ENCODE results near the gene CFAP45. TPM values are rescaled to one million over a fixed set of nuclear protein-coding genes. Genes with fewer than 3 reads are reported as not detected.
A peak's percentile ranks its signal among the peaks of the same experiment; 100 is the strongest.

Gene CFAP45
- total and polyA plus RNA-seq, 9 of the 15 experiments (the other 6 are each of a cell fraction or from before 2014, with no cell fraction given), result 0.65 to 2.4 (median 1.5) TPM

GRCh38 chr1:159924025-159924790, 24.2 kb upstream of the CFAP45 start (continued):
- peak; percentile 88; the same call in 1 of the 2 replicates for TF ChIP-seq KLF6 (CRISPR knock-in tag; IDR thresholded peaks at IDR 0.05; ENCODE audit: borderline replicate concordance)
- no peak for TF ChIP-seq LARP7 (IDR thresholded peaks at IDR 0.05)
- TF ChIP-seq ZNF239 (CRISPR knock-in tag; IDR thresholded peaks at IDR 0.05), result no peak
- peak in 1 of 2 experiments; percentile 20; a peak in 1 of 4 replicates for TF ChIP-seq KDM1A (IDR thresholded peaks at IDR 0.05)
- TF ChIP-seq ZMIZ1 (IDR thresholded peaks at IDR 0.05; ENCODE audit: low read depth in 2 of 2, low read length in 2 of 2), result peak in 1 of 2 experiments; percentile 78; a peak in 2 of 4 replicates
- TF ChIP-seq ZNF830 (CRISPR knock-in tag; IDR thresholded peaks at IDR 0.05), result no peak
- TF ChIP-seq, protein P1, sequence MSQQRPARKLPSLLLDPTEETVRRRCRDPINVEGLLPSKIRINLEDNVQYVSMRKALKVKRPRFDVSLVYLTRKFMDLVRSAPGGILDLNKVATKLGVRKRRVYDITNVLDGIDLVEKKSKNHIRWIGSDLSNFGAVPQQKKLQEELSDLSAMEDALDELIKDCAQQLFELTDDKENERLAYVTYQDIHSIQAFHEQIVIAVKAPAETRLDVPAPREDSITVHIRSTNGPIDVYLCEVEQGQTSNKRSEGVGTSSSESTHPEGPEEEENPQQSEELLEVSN (IDR thresholded peaks at IDR 0.05; ENCODE audit: borderline replicate concordance in 1 of 2, extremely low read depth in 1 of 2, insufficient read depth in 1 of 2, insufficient read length in 1 of 2, low read depth in 1 of 2, low read length in 1 of 2, poor library complexity in 1 of 2, severe bottlenecking in 1 of 2), result no peak
- TF ChIP-seq, protein P2, sequence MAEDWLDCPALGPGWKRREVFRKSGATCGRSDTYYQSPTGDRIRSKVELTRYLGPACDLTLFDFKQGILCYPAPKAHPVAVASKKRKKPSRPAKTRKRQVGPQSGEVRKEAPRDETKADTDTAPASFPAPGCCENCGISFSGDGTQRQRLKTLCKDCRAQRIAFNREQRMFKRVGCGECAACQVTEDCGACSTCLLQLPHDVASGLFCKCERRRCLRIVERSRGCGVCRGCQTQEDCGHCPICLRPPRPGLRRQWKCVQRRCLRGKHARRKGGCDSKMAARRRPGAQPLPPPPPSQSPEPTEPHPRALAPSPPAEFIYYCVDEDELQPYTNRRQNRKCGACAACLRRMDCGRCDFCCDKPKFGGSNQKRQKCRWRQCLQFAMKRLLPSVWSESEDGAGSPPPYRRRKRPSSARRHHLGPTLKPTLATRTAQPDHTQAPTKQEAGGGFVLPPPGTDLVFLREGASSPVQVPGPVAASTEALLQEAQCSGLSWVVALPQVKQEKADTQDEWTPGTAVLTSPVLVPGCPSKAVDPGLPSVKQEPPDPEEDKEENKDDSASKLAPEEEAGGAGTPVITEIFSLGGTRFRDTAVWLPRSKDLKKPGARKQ (CRISPR knock-in tag; IDR thresholded peaks at IDR 0.05), result no peak
- no peak for TF ChIP-seq TSC22D4 (tag; IDR thresholded peaks at IDR 0.05)
- no peak for TF ChIP-seq DDX20 (tag; IDR thresholded peaks at IDR 0.05; ENCODE audit: low read depth)
- no peak for TF ChIP-seq ZSCAN32 (CRISPR knock-in tag; IDR thresholded peaks at IDR 0.05)
- TF ChIP-seq GABPB2 (CRISPR knock-in tag; conservative IDR thresholded peaks at IDR 0.05), result no peak
- TF ChIP-seq, protein P3, sequence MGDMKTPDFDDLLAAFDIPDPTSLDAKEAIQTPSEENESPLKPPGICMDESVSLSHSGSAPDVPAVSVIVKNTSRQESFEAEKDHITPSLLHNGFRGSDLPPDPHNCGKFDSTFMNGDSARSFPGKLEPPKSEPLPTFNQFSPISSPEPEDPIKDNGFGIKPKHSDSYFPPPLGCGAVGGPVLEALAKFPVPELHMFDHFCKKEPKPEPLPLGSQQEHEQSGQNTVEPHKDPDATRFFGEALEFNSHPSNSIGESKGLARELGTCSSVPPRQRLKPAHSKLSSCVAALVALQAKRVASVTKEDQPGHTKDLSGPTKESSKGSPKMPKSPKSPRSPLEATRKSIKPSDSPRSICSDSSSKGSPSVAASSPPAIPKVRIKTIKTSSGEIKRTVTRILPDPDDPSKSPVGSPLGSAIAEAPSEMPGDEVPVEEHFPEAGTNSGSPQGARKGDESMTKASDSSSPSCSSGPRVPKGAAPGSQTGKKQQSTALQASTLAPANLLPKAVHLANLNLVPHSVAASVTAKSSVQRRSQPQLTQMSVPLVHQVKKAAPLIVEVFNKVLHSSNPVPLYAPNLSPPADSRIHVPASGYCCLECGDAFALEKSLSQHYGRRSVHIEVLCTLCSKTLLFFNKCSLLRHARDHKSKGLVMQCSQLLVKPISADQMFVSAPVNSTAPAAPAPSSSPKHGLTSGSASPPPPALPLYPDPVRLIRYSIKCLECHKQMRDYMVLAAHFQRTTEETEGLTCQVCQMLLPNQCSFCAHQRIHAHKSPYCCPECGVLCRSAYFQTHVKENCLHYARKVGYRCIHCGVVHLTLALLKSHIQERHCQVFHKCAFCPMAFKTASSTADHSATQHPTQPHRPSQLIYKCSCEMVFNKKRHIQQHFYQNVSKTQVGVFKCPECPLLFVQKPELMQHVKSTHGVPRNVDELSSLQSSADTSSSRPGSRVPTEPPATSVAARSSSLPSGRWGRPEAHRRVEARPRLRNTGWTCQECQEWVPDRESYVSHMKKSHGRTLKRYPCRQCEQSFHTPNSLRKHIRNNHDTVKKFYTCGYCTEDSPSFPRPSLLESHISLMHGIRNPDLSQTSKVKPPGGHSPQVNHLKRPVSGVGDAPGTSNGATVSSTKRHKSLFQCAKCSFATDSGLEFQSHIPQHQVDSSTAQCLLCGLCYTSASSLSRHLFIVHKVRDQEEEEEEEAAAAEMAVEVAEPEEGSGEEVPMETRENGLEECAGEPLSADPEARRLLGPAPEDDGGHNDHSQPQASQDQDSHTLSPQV (IDR thresholded peaks at IDR 0.05), result 0 out of 2 replicates have a peak, but pooled peaks have one; percentile 80
- no peak for TF ChIP-seq CBX5 (IDR thresholded peaks at IDR 0.05; ENCODE audit: borderline replicate concordance, low read depth)
- no peak for TF ChIP-seq MAFK (IDR thresholded peaks at IDR 0.05; ENCODE audit: low read length)

Measured in K562 (cell line).